Activated CD8-positive, alpha-beta memory T cell treated with anti-CD3 and anti-CD28 coated beads, Interleukin-2, amount 50 U/mL, for 1 hour (primary cell): ENCODE results near the gene LY6G6C.

Source experiments
- DNase-seq: peaks from one replicate; pipeline ENCODE4 v3.0.0-alpha.2; 2020; ENCODE audit errors: extremely low read depth

LY6G6C gene, protein sequence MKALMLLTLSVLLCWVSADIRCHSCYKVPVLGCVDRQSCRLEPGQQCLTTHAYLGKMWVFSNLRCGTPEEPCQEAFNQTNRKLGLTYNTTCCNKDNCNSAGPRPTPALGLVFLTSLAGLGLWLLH

DNA sequence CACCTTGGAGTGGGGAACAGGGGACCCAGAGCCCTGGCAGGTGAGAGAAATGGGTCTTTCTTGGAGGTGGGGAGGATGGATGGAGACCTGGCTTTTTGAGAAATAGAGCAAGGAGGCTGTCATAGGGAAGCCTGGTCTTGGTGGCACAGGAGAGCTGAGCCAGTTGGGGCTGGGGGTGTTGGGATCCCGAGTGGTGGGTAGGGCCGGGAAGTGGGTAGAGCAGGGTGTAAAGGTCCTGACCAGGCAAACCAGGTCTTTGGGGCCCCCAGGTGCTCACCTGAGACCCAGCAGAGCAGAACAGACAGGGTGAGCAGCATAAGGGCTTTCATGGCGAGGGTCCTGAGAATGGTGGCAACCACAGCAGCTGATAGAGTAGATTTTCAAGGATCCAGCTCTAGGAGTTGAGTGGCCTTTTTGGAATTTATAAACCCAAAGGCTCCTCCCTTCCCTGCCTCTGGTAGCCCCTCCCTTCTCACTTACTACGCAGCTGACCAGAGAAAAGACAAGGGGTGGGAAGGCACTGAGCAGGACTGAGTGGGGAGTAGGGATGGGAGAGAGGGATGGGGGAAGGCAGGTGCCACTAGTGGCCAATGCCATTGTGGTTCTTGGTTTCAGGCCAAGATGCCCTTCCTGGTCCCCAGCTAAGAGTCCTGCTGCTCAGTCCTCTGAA, at the start of gene LY6G6C:
TSS of gene LY6G6C (minus strand) at position 396 of the 670 bp plus-strand sequence. CDS start at position 329, 67 bp downstream.
- DNase-seq, result no peak

DNA sequence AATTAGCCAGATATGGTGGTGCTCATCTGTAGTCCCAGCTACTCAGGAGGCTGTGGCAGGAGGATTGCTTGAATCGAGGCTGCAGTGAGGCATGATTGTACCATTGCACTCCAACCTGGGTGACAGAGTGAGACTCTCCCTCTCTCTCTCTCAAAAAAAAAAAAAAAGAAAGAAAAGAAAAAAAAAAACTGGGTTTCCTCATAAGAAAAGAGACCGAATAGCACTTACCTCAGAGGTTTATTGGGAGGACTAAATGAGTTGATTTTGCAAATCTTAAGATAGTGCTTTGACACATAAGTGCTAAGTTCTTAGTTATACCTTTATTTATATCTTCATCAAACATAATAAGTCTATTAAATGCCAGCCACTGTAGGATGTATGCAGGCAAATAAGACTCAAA, 49.3 kb upstream of the LY6G6C start:
- no peak for DNase-seq

DNA sequence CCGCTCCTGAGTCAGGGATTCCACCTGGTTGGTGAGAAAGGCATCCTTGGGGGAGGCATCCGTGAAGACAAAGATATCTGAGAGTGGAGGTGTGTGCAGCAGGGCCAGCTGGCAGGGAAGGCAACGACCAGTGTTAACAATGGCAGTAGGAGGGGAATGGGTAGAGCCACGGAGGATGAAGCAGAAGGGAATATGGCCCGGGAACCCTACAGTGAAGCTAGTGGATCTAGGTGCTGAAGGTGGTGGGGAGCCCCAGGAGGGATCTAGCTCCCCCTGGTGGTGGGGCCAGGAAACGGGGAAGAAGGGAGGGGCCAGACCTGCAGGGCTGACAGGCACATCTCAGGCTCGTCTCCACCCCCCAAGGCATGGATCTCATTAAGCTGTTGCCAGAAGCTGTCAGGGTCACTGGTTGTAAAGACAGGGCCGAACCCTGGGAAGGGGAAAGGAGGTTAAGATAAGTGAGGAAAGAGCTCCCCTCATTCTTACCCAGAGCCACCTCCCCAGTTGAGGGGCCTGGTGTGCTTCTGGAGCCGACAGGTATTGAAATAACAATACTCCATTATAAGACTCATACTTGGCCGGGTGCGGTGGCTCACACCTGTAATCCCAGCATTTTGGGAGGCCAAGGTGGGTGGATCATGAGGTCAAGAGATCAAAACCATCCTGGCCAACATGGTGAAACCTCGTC, 48.3 kb upstream of the LY6G6C start:
- peak; percentile 43 for DNase-seq

DNA sequence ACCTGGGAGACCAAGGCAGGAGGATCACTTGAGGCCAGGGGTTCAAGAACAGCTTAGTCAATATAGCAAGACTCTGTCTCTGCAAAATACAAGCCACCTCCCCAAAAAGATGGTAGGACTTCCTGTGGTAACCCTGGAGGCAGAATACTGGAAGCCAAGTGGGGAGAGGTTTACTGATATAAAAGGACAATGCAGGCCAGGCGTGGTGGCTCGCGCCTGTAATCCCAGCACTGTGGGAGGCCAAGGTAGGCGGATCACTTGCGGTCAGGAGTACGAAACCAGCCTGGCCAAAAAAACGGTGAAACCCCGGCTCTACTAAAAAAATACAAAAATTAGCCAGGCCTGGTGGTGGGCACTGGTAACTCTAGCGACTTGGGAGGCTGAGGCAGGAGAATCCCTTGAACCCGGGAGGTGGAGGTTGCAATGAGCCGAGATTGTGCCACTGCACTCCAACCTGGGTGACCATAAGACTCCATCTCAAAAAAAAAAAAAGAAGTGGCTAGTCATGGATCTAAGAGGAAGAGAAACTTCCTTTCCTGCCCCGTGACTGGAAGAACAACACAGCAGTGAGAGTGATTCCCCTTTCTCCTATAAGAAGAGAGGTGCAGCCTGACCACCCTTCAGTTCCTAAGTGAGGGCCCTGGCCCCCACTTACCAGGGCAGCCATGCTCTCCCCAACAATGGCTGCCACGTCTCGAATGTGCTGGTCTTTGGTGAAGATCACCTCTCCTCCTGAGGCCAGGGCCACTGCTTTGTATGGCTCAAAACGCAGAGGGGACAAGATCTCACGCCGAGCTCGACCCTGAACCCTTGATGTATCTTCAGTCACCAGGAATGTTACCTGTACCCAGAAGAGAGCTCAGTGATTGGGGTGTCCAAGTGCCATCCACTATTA, 47.1 kb upstream of the LY6G6C start:
- no peak for DNase-seq

DNA sequence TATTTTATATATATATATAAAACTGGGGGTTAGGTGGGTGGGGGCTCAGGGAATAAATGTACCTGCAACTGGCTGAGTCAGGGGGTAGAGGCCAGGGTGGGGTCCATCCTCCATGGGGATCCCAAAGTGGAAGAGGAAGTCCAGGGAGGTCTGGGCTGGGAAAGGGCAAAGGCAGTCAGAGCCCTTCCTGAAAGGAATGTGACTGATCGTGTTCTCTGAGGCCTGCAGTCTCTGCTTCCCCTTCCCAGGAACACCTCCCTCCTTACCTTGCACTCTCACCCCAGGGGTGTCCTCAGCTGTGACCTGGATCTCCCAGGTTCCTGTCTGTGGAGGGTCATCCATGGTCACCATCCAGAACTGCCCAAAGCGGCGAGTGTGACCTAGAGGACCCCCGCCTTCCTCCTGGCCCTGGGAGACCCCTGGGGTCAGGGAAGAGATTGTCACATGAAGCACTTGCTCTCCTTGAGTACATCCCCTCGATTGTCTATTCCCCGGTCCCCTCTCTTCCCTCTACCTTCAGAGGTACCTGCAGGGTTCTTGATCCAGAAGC, 45.6 kb upstream of the LY6G6C start:
- no peak for DNase-seq

DNA sequence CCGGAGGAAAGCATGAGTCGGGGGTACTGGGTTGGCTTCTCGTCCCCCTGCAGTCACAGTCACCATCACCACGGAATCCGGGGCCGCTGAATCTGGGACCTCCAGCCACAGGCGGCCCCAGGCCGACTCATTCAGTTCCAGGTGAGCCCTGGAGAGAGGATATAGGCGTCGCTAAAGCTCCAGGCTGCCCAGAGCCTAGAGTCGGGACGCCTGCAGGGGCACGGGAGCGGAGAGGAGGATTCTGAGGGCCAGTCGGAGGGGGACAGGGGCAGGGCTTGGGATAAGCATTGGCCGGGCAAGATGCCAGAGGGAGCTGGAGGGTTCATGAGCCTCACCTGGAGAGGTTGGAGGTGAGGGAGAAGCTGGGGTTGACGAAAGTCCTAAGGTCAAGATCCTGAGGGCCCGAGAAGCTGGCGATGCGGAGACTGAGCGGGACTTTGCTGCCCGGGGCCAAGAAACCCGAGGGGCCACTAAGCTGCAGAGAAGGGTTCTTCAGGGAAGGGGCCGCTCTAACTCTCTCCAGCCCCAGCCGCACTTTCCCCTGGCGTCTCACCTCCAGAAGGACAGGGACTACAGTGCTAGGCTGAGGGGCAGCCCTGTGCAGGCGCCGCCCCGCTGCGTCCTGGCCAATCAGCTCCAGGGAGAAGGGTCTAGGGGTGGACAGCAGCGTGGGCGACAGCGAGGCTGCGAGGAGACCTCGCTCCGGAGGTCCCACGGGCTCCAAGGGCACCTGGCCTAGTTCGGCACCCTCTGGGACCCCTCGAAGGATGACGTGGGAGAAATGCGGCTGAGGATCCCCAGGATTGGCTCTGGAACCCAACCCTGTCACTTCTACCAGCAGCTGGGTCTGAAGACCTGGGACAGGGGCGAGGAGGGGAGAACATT, 44.6 kb upstream of the LY6G6C start:
- DNase-seq, result no peak

DNA sequence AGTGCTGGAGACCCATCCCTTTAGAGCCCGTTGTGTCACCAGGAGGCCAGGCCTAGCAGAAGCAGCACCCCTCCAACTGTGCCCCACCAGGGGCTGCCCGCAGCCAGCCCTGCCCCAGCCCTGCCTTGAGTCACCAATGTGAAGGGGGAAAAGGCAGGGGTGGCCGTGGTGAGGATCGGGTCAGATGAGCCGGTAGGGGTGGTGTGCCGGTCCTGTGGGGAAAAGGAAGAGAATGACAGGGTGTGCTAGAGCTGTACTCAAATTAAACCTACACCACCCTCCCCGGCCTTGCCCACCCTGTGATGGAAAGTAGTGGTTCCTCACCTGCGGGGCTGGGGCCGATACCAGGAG, 44.0 kb upstream of the LY6G6C start:
- no peak for DNase-seq

DNA sequence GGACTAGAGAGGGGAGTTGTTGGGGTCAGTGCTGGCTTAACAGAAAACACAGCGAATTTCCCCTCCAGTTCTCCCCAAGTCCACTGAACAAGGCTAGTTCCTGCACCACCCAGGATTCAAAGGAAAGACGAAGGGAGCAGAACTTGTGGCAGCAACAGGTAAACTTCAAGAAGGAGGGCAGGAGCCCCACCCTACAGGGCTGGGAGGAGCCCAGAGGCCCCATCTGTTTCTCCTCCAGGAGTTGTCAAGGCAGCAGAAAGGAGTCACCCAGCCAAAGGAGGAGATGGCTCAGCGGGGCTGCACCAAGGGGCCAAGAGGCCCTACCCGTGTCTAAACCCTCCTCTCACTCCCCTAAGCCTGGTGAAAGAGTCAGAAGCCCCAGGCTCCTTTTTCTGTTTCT, 42.7 kb upstream of the LY6G6C start:
- DNase-seq, result no peak

DNA sequence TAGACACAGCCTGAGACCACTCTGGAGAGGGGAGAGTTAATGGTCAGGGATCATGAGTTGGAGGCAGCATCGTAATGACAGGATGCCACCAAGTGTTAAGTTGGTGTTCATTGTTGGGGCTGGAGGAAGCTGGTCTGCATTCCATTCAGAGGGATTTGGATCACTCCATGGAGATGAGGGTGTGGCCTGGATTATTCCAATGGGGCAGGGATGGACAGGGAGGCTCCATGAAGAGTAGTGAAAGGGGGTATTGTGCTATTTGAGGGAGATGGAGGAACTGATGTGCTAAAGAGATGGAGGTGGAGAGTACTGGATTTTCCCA, 42.0 kb upstream of the LY6G6C start:
- DNase-seq, result no peak

DNA sequence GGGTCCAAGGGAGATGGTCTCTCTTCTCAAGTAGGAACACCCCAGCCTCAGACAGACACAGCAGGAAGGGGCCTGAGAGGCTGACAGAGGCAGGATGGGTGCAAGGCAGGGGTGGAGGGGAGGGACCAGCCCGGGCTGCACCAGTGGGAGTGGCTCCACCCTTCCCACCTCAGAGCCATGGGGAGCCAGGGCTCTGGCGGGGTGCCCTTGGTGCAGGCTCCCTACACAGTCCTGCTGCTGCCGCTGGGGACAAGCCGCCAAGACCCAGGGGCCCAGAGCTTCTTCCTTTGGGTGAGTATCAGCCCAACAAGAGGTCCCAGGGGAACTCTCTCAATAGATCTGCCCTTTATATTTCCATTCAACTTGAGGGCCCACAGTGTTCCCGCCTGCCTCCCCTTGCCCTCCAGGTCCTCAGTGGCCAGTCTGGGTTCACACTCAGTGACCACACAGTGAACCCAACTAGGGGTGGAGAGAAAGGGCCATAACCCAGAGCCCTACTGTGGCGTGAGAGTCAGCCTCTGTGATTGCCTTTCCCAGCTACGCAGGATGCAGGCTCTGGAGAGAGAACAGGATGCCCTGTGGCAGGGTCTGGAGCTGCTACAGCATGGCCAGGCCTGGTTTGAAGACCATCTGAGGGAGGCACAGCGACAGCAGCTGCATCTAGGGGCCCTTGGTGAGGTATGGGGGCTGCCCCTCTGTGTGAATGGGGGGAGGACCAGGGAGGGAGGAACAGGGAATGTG, 41.5 kb upstream of the LY6G6C start:
- DNase-seq, result no peak

DNA sequence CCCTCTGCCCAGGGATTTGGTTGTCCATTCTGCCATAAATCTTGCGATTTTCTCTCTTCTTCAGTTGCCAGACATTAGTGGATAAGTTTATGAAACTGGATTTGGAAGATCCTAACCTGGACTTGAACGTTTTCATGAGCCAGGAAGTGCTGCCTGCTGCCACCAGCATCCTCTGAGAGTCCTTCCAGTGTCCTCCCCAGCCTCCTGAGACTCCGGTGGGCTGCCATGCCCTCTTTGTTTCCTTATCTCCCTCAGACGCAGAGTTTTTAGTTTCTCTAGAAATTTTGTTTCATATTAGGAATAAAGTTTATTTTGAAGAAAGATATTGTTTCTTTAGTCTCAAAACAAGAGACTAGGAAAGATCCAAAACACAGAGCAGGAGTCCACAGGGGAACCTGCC, 40.8 kb upstream of the LY6G6C start, which contains the start of gene SAPCD1:
TSS of gene SAPCD1 (plus strand) at position 301 of the 400 bp plus-strand sequence. CDS start 399 bp downstream, outside the sequence.
- no peak for DNase-seq

DNA sequence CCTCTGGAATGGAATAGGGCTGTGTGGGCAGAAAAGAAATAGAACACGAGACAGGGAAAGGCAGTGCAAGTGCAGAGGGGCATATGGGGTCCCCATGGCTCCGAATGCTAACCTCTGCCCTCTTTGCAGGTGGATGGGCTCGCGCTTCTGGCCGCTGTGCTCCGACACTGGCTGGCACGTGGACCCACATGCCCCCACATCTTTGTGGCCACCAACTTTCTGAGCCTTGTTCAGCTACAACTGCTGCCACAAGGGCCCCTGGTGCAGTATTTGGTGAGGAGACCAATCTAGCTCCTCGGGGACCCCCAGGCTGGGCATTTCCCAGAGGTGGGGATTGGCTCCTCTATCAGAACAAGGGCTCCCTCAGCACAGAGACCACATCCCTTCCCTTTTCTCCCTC, 39.8 kb upstream of the LY6G6C start:
- DNase-seq, result no peak

DNA sequence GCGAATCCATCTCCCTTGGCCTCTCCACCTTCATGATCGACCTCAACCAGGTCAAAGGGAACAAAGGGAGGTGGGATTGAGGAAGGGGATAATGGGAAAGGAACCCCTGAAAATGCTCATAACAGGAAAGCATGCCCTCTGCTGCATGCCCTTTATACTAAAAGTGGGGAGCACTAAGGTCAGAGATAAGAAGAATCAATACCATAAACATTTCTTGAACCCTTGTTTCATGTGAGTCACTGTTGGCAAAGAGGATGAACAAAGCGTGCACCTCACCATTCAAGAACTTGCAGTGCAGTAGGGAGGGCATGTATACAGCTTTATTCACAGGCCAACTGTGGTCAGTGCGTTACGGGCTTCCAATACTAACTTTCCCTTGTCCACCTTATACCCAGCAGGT, 39.2 kb upstream of the LY6G6C start:
- DNase-seq, result no peak

DNA sequence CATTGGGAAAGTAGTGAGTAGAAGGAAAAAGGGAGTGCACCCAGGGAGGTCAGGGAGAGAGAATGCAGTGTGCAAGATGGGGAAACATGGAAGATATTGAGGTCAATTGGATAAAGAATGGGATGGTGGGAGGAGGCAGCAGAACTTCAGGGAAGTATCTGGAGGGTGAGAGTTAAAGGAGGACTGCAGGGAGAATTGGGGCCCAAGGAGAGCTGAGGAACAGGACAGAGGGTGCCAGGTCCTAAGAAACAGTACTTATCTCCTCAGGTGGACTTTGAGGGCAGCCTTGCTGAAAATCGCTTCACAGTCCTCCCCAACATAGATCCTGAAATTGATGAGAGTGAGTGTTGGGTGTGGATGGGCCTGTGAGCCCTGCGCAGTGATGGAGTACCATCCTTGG, 36.7 kb upstream of the LY6G6C start:
- DNase-seq, result no peak

DNA sequence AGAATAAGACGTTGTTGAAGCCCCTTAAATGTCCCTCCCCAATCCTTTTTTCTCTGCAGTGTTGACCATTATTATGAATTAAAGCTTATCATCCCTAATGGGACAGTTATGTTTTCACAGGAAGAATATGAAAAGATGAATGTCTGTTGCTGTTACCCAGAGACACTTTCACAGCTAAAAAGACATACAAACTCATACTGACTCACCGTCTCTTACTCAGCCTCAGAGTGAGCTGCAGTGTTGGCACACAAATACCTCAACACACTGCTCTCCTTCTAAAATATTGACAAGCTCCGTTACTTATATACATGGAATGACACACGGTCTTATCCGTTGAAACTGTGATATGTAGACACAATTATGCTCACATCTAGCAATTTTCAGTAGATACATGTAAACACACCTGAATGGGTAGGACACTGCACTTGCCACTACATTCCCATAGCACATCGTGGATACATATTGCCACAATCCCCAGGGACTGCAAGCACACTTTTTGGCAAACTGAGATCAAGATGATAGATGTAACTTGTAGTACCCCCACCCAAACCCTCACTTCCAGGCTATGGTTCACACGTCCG, 31.3 kb upstream of the LY6G6C start:
- DNase-seq, result no peak

DNA sequence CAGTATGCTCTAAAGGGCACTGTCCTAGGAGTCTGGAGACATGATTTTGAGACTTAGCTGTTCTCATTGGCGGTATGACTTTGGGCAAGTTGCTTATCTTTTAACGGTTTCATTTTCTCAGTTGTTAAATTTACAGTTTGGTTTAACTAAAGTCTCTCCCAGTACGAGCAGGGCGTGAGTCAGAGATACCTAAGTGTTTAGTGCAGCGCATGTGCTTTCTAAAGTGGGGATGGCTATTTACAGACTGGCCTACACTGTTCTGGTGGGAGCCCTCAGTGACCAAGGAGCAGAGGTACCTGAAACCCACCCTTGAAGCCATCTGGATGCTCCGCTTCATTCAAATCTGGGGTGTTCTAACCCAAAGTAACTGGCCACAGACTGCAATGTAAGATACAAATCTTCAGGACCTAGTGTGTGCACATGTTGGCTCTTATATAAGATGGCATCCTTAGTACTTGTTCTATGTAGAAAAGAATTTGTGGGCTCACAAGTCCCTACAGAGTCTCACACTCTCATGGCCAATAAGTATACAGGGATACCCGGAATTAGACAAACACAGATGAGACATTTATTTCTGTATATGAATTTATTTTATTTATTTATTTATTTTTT, 29.0 kb upstream of the LY6G6C start:
- no peak for DNase-seq

DNA sequence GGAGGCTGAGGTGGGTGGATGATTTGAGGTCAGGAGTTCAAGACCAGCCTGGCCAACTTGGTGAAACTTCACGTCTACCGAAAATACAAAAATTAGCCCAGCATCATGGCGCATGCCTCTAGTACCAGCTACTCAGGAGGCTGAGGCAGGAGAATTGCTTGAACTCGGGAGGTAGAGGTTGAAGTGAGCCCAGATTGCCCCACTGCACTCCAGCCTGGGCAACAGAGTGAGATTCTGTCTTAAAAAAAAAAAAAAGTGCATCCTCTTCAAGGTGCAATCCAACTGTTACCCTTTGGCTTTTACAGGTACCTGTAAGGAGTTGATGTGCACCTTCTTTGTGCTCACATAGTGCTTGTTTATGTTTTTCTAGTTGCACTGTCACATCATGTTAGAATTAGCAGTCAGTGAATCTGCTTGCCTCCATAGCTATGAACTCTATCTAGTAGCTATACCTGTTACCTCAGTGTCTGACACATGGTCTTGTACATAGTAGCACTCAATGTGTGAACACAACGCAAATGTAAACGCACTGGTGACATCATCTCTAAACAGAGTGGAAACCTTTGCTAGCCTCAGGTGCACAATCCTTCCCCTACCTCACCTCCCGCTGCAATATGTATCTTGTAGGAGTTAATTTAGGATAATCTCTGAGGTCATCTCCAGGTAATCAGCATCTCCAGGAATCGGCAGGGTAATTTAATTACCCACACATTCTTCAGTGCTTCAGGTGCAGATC, 27.9 kb upstream of the LY6G6C start:
- DNase-seq, result no peak

DNA sequence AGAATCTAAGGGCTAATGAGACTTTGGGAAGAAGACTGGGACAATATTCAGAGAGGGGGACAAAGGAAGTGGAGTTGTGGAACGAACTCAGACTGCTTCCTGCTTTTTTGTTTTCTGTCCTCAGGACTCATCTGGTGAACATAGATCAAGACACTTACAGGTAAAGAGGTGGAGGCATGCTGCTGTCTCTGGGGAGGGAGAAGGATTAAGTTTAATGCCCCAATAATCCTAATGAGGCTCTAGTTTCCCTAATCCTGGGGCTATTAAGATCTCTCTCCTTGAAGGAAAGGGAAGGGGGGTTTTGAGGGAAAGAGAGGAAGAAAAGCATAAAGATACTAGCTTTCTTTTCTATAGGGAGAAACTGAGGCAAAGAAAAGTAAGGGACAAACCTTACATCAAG, 22.9 kb upstream of the LY6G6C start:
- DNase-seq, result no peak

DNA sequence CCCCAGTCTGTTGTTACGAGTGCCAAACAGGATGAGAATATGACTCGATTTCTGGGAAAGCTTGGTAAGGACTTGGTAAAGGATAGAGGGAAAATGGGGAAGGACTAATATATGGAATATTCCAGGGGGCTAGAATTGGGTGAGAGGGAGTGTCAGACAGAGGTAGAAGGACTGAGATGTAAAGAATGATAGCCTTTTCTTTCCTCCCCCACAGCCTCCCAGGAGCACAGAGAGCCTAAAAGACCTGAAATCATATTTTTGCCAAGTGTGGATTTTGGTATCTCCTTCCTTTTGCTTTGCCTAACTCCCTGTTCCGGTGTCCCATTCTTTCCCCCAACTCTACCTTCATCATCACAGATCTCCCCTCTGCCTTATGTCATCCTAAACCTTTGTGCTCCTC, 21.3 kb upstream of the LY6G6C start:
- DNase-seq, result no peak
